Measurements from ENCODE around the gene PHYH.

The PHYH gene

GRCh38 chr10:13299437-13300287 lies at the start of gene PHYH:
PHYH (minus strand) TSS chr10:13300064; CDS start chr10:13300042, 22 bp downstream.
- Histone ChIP-seq H3K4me3 (ENCODE audit: low read depth, low read length) (peak within 1 kb of the TSS; percentile 68), H3K27ac (peak within 1 kb of the TSS; percentile 97), H3K79me2 (no peaks in the 10 kb centered on the region), H3K4me2 (ENCODE audit: low read length) (peak within 1 kb of the TSS; percentile 82), H3K4me1 (peaks cover 4% of the 10 kb centered on the region), H3K27me3 (ENCODE audit: control insufficient read depth, insufficient read depth, low read length) (no peaks in the 10 kb centered on the region), H3K9me3 (ENCODE audit: control insufficient read depth, low read length) (no peaks in the 10 kb centered on the region), H3K9ac (peak within 1 kb of the TSS; percentile 96), H3K36me3 (ENCODE audit: control insufficient read depth, insufficient read depth, low read length) (peaks cover 3% of the 10 kb centered on the region), H2AFZ (peak within 1 kb of the TSS; percentile 95)
- TF ChIP-seq CTCF (IDR thresholded peaks at IDR 0.05): no peak

GRCh38 chr10:13348216-13349017 lies 48.6 kb upstream of the PHYH start, which contains the start of gene SEPHS1:
SEPHS1 (minus strand) TSS chr10:13348293; CDS start chr10:13344950, 3,343 bp downstream.
- H3K4me3 ChIP-seq (ENCODE audit: low read depth, low read length): peak within 1 kb of the TSS; percentile 77
- H3K36me3 ChIP-seq (ENCODE audit: control insufficient read depth, insufficient read depth, low read length): no peaks in the 10 kb centered on the region
- no peaks in the 10 kb centered on the region for H3K27me3 ChIP-seq (ENCODE audit: control insufficient read depth, insufficient read depth, low read length)
- peak within 1 kb of the TSS; percentile 88 for H3K27ac ChIP-seq
- H3K9me3 ChIP-seq (ENCODE audit: control insufficient read depth, low read length): no peaks in the 10 kb centered on the region
- peak within 1 kb of the TSS; percentile 92 for H3K9ac ChIP-seq
- peak within 1 kb of the TSS; percentile 96 for H3K4me2 ChIP-seq (ENCODE audit: low read length)
- peaks cover 10% of the 10 kb centered on the region for H3K79me2 ChIP-seq
- no peak for TF ChIP-seq CTCF (IDR thresholded peaks at IDR 0.05)
- H3K4me1 ChIP-seq: peaks cover 4% of the 10 kb centered on the region
- H2AFZ ChIP-seq: peak within 1 kb of the TSS; percentile 86

GRCh38 chr10:13347500-13348156 lies 47.8 kb upstream of the PHYH start:
- H3K27me3 ChIP-seq (ENCODE audit: control insufficient read depth, insufficient read depth, low read length): no peaks in the 10 kb centered on the region
- H3K36me3 ChIP-seq (ENCODE audit: control insufficient read depth, insufficient read depth, low read length): no peaks in the 10 kb centered on the region
- H3K9ac ChIP-seq: no peak overlapping the region
- H3K4me2 ChIP-seq (ENCODE audit: low read length): no peak overlapping the region
- H3K79me2 ChIP-seq: peaks cover 10% of the 10 kb centered on the region
- no peaks in the 10 kb centered on the region for H3K9me3 ChIP-seq (ENCODE audit: control insufficient read depth, low read length)
- H3K4me1 ChIP-seq: peaks cover 4% of the 10 kb centered on the region
- no peak overlapping the region for H3K4me3 ChIP-seq (ENCODE audit: low read depth, low read length)
- peak overlapping the region; percentile 76 for H3K27ac ChIP-seq
- no peak for TF ChIP-seq CTCF (IDR thresholded peaks at IDR 0.05)
- no peak overlapping the region for H2AFZ ChIP-seq

- peak overlapping the region; percentile 88 for H3K27ac ChIP-seq
- no peak for TF ChIP-seq CTCF (IDR thresholded peaks at IDR 0.05)
- peaks cover 13% of the 10 kb centered on the region for H3K79me2 ChIP-seq
- peak overlapping the region; percentile 77 for H3K4me3 ChIP-seq (ENCODE audit: low read depth, low read length)
- H2AFZ ChIP-seq: peak overlapping the region; percentile 79
- no peaks in the 10 kb centered on the region for H3K27me3 ChIP-seq (ENCODE audit: control insufficient read depth, insufficient read depth, low read length)
- H3K9ac ChIP-seq: peak overlapping the region; percentile 92
- H3K9me3 ChIP-seq (ENCODE audit: control insufficient read depth, low read length): no peaks in the 10 kb centered on the region
- peak overlapping the region; percentile 90 for H3K4me2 ChIP-seq (ENCODE audit: low read length)
- peaks cover 4% of the 10 kb centered on the region for H3K4me1 ChIP-seq
- no peaks in the 10 kb centered on the region for H3K36me3 ChIP-seq (ENCODE audit: control insufficient read depth, insufficient read depth, low read length)
Measured at GRCh38 chr10:13347043-13347499, 47.2 kb upstream of the PHYH start.

All from parathyroid adenoma (tissue), 2 donors.